CD4-positive, alpha-beta T cell treated with Interleukin-2 at 100 ng/mL for 4 hours (primary cell): ENCODE results near the gene TMEM272.

Source experiments
- DNase-seq: peaks from one replicate; pipeline ENCODE4 v3.0.0-alpha.2; 2020; ENCODE audit warnings: low spot score

The TMEM272 gene

DNA sequence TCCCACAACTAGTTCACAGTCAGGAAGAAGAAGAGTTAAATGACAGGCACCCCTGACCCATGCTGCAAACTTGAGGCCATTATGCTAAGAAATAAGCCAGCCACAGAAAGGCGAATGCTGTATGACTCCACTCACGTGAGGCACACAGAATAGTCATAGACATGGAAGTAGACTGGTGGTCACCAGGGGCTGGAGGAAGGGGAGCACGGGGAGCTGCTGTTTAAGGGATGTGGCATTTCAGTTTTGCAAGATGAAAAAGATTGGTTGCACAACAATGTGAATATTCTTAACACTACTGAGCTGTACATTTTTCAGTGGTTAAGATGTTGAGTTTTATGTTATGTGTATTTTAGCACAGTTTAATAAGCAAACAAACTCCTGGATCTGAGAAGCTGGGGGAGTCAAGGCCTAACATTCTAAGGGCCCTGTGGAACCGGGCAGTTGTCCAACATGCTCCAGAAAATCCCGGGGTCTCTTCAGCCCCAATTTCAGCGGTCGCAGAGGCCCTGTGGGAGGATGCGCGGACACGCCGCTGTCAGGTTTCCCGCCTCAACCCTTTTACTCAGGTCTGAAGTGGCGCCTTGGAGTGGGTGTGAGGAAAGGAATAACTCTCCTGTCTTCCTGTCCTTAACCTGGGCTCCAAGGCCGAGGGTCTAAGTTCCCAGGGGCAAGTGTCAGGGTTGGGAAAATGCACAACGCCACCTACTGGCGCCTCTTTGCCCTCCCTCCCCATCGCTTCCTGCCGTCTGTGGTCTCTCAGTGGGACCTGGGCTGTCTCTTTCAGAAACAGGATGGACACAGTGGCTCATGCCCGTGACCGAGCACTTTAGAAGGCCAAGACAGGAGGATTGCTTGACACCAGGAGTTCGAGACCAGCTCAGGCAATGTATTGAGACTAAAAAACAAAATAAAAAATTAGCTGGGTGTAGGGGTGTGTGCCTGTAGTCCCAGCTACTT, 4.4 kb upstream of the TMEM272 start:
- peak; percentile 21 for DNase-seq

DNA sequence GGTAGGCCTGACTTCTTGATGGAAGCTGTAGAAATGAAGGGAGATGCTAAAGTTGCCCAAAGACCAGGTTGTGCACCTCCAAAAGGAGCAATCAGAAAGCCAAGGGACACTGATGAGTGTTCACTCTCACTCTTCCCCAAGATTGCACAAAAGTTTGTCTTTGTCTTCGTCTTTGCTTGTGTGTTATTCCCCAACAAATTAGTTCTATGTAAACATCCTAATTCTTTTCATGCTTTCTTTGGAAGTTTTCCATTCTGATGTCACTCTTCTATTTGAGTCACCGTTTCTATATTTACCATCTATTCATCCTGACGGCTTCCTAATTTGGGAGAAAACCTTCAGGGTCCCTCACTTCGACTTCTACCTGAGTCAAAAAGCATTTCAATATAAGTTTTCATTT, 3.7 kb upstream of the TMEM272 start:
- no peak for DNase-seq

DNA sequence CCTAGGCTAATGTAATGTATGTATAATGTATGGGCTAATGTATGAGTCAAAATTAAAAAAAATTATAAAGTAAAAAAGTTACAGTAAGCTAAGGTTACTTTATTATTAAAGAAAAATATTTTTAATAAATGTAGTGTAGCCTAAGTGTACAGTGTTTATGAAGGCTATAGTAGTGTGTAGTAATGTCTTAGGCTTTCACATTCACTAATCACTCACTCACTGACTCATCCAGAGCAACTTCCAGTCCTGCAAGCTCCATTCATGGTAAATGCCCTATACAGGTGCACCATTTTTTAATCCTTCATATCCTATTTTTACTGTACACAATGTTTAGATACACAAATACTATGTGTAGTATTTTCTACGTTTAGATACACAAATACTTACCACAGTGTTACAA, 1.8 kb upstream of the TMEM272 start:
- DNase-seq: no peak

DNA sequence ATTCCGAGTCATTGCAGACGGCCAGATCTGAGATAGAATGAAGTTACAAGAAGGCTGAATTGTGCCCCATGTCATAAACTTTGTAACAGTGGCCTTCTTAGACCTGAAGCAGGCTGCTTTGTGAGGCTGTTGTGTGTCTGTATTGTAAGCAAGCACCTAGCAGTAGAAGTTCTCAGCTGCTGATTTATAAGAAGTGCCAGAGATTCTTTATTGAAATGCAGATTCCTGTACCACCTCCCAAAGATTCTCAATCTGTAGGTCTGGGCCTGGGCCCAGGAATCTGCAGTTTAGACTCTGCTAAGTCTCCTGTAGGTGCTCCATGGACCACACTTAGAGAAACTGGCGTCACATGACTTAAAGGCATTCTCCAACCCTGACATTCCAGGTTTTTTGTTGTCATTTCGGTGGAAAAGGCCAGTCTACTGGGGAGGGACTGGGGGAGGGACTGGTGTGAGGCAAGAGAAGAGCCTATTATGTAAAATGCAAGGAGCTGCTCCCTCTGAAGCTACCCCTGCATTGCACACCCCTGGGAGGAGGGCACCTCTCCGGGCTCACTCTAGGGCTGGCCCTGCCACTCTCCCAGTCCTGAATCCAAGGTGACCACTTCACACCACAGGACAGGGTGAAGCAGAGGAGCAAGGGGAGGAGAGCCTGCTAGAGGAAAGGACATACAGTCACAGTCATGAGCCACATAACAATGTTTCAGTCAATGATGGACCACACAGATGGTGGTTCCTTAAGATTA, 769 bp upstream of the TMEM272 start:
- DNase-seq: no peak

GRCh38 chr13:51843529-51843928, 1.4 kb downstream of the TMEM272 start:
- DNase-seq: no peak

DNA sequence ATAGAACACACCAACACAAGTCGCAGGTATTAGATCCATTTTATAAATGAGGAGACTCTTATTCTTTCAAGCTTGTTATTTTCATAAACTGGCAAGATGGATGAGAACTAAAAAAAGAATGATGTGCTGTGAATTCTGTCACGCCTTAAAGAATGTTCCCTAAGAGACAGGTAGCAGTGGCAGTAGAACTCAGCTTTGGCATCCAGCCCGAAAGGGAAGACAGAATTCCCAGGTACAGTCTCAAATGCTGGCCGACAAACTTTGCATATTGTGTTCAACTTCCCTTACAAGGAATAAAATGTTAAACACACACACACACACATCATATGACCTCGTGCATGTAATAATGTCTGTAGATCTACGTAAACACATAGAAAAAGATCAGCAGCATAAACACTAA, 3.2 kb downstream of the TMEM272 start:
- DNase-seq: no peak

- DNase-seq: no peak
Measured at GRCh38 chr13:51840917-51841316, 4.1 kb downstream of the TMEM272 start.

DNA sequence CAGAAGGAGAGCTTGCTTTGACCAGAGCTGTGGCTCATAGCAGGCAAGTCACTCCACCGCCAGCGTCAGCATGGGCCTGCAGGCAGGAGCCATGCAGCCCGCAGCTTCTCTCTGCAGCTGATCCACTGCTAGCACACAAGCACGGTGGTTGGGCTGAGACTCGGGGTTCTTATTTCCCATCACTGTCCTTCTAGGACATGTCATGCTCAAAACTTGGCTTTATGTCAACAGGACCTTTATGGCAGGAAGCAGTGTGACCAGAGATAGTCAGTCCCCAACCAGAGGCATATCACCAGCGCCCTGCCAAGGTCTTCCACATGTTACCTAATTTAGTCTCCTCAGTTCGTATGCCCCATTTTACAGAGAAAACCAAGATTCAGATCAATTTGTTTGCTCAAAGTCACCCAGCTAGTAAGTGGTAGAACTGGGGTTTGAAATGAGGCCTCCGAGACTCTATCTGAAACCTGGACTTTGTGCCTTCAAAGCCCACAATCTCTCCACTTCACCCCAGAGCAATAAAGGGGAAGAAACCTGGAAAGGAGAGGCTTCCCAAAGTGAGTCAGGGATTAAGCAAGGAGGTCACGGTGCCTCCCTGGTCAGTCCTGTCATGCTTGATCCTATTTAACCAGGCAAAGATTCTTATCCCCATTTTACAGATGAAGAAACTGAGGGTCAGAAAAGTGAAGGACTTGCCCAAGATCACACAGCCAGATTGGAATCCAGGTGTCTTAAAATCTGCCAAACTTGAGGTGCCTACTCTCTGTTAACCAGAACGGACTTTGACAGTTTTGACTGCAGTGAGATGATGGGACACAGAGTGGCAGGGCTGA, 5.1 kb downstream of the TMEM272 start:
- no peak for DNase-seq

DNA sequence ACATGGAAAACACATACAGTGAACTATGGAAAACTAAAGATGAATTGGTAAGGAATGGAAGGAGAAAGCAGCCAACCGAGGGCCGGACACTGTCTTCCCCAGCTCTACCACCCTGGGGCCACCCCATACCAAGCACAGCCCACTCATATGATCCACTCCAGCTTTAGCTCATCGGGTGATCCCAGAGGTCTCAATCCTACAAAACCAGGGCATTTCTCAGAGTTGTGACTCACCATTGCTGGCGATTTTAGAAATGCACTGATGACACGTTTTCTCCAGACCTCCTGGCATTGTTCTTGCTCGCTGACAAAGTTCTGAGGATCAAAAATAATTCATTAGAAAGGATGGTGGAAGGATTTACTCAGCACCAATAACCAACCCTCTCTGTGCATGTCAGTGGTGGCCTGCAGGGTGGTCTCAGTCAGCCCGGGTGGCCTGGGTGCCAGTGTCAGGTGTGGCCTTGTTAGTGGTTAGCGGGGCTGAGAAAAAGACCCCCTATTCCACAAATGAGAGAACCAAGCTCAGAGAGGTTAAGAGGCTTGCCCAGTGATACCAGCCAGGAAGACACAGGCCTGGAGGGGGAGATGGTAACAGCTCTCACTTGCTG, 6.6 kb downstream of the TMEM272 start:
- DNase-seq: no peak

GRCh38 chr13:51837016-51837415, 8.0 kb downstream of the TMEM272 start:
- DNase-seq: no peak

GRCh38 chr13:51834581-51835171, 10.3 kb downstream of the TMEM272 start:
- DNase-seq: no peak

- no peak for DNase-seq
Measured at GRCh38 chr13:51833980-51834379, 11.0 kb downstream of the TMEM272 start.

DNA sequence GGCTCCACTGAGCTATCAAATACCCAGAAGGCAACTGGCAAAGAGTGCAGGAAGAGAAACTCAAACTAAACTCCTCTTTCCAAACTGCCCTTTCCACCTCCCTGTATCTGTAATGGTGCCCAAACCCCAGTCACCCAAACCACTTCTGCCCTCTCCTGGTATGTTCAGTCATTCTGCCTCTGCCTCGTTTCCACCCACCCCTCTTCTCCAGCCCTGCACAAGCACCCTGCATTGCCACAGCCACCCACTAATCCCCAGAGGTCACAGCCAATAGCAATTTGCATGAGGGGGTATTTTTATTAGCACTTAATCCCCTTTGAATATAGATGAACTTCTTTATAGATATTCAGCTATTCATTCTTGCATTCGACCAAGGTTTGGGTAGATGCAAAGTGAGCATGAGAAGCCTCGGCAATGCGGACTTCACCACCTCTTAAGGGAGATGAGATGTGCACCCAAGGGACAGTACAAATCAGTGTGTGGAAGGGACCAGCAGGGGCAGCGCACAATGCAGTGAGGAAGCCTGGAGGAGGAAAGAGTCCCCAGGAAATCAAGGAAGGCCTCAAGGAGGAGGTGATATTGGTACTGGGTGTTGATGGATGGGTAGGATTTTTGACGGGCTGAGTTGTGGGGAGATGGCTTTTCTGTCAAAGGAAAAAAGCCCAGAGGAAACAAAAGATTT, 12.4 kb downstream of the TMEM272 start:
- peak; percentile 73 for DNase-seq

GRCh38 chr13:51831519-51831918, 13.5 kb downstream of the TMEM272 start:
- no peak for DNase-seq

DNA sequence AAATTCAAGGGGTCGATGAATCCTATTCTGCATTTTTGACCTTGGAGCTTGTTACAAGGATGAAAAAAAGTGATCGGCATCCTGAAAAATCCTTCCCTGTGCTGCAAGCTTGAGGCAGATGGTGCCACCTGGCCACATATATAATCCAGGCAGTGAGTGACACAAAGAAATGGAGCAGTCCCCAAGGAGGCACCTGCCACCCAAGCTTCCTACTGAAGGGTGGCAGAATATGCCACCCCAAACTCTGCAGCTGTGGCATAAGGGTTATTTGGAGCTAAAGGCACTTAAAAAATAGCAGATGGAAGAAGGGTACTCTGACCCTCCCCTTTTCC, 15.4 kb downstream of the TMEM272 start:
- DNase-seq: no peak

GRCh38 chr13:51828730-51829567, 16.0 kb downstream of the TMEM272 start:
- DNase-seq: no peak

DNA sequence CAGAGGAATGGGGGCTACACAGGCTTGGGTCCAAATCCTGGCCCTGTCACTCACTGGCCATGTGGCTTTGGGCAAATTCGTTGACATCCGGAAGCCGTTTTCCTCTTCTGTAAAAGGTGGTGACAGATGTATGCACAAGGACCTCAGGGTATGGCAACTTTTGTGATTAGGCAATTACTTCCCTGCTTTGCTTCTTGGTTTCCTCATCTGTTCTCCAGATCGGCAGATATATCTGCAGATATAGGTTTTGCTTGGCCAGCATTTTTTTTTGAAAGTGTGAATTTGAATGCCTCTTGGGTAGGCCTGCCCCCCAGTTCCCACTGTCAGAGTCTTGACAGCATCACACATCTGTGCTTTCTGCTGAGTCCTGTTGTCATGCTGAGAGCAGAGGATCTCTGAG, 17.7 kb downstream of the TMEM272 start:
- no peak for DNase-seq

- no peak for DNase-seq
Measured at GRCh38 chr13:51826606-51827005, 18.4 kb downstream of the TMEM272 start.

GRCh38 chr13:51825681-51826254, 19.2 kb downstream of the TMEM272 start:
- DNase-seq: no peak

- peak; percentile 70 for DNase-seq
Measured at GRCh38 chr13:51825165-51825592, 19.8 kb downstream of the TMEM272 start.
